ENCODE data around the gene MANF.

GRCh38 chr3:51390246-51391074 is 5.4 kb downstream of the MANF start:
- no peak for TF ChIP-seq CTCF (IDR thresholded peaks at IDR 0.05)
- no peak for TF ChIP-seq POLR2A (IDR thresholded peaks at IDR 0.05)
